ENCODE results near the gene RANBP1. TPM values are rescaled to one million over a fixed set of nuclear protein-coding genes. Genes with fewer than 3 reads are reported as not detected.

RANBP1 gene
- total and polyA plus RNA-seq, 7 donors = 32.2 to 161 (median 52.1) TPM

DNA sequence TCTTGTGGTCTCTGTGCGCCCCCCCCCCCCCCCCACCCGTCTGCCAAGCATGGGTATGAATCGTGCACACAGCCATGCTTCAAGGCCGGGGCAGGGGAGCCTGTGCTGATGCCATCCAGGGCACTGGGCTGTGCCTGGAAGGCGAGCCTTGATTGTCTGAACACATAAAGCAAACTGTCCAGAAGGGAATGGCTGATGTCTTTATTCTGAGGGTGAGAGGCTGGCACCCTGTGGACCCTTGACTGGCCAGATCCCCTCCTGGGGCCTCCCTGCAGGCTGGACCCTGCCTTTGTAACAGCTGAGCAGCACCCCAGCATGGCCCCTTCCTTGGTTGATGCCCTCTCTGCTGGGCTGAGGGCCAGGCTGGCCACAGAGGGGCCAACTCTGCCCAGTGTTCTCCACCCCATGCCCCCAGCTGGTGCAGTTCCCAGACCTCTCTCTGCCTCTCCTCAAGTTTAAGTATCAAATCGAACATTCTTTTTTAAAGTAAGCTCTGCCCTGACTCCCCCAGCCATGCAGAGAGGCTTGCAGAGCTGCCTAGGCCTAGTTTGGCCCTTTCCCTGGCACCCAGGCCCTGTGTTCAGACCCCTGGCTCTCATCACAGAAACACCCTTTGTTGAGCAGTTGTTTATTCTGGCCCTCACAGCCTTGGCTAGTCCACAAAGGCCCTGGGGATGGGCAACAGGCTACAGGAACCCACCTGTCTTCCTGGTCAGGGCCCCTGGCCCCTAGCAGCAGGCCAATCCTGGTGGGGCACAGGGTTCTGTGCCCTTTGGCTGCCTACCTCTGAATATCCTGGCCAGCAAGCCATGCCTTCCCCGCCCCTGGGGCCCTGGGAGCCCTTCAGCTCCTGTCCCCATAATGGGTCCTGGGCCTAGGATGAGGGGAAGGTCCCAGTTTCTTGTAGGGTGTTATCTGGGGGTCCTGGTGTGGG lies 3.9 kb upstream of the RANBP1 start:
- no peak for ATAC-seq
- 50 to 59% (median 51%) methylated on average over 6 to 7 of the region's 7 CpGs for WGBS, 3 donors
- peak; percentile 8 to 45 for DNase-seq
- intact Hi-C loops (cut with DNase I) = no loop called here
- Histone ChIP-seq H3K4me3 (no peak overlapping the region), H3K4me1 (peaks cover 19% of the 10 kb centered on the region), H3K27ac (peak overlapping the region; percentile 31), H3K9me3 (no peaks in the 10 kb centered on the region), H3K27me3 (ENCODE audit: insufficient read depth in 3 of 3, low read length in 2 of 3) (no peaks in the 10 kb centered on the region), H3K36me3 (ENCODE audit: insufficient read depth in 1 of 2, low read depth in 1 of 2) (peaks cover 5 to 88% of the 10 kb centered on the region in 2 donors)
- TF ChIP-seq, protein P1, sequence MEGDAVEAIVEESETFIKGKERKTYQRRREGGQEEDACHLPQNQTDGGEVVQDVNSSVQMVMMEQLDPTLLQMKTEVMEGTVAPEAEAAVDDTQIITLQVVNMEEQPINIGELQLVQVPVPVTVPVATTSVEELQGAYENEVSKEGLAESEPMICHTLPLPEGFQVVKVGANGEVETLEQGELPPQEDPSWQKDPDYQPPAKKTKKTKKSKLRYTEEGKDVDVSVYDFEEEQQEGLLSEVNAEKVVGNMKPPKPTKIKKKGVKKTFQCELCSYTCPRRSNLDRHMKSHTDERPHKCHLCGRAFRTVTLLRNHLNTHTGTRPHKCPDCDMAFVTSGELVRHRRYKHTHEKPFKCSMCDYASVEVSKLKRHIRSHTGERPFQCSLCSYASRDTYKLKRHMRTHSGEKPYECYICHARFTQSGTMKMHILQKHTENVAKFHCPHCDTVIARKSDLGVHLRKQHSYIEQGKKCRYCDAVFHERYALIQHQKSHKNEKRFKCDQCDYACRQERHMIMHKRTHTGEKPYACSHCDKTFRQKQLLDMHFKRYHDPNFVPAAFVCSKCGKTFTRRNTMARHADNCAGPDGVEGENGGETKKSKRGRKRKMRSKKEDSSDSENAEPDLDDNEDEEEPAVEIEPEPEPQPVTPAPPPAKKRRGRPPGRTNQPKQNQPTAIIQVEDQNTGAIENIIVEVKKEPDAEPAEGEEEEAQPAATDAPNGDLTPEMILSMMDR (IDR thresholded peaks at IDR 0.05) = no peak

DNA sequence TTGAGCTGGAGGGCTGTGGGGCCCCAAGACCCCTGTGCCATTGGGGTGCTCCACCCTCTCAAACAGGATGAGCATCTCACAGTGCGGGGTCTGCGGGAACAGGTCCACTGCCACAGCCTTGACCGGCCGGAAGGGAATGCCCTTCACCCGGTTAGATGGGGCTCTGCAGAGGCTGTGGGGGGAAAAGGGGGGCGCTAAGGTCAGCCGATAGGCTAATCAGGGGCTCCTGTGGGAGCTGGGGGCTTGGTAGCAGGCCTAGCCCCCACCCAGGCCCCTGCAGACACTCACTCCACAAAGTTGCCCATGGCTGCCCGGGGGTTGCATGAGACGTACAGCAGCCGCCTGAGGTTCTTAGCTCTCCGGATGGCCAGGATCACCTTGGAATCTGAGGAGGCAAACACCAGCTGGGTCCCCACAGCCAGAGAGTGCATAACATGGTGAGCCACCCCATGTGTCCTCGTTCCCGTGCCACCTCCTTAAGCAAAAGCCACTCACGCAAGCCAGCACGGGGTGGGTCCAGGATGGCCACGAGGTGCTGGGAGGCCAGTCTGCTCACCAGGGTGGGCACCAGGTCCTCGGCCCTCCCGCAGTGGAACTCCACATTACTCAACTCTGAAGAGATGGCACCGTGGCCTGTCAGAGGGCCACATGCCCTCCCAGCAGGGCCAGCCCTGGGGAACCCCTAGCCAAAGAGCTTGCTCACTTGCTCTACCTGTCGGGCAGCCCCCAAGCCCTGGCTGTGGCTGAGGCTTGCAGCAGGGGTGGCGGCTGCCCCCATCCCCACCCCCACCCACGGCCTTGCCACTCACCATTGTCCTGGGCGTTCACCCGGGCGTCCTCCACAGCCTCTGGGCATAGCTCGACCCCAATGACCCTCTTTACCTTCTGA lies 3.0 kb upstream of the RANBP1 start:
- Histone ChIP-seq H3K9me3 (no peaks in the 10 kb centered on the region), H3K27me3 (ENCODE audit: insufficient read depth in 3 of 3, low read length in 2 of 3) (no peaks in the 10 kb centered on the region), H3K36me3 (ENCODE audit: insufficient read depth in 1 of 2, low read depth in 1 of 2) (peaks cover 5 to 79% of the 10 kb centered on the region in 2 donors), H3K27ac (no peak overlapping the region), H3K4me1 (peaks cover 14% of the 10 kb centered on the region), H3K4me3 (no peak overlapping the region)
- 77 to 87% (median 77%) methylated on average over 26 of the region's 26 CpGs for WGBS, 3 donors
- DNase-seq (peak; percentile 12 to 54), ATAC-seq (no peak)
- intact Hi-C loops (cut with DNase I) = no loop called here
- TF ChIP-seq, protein P1 (IDR thresholded peaks at IDR 0.05) = no peak

DNA sequence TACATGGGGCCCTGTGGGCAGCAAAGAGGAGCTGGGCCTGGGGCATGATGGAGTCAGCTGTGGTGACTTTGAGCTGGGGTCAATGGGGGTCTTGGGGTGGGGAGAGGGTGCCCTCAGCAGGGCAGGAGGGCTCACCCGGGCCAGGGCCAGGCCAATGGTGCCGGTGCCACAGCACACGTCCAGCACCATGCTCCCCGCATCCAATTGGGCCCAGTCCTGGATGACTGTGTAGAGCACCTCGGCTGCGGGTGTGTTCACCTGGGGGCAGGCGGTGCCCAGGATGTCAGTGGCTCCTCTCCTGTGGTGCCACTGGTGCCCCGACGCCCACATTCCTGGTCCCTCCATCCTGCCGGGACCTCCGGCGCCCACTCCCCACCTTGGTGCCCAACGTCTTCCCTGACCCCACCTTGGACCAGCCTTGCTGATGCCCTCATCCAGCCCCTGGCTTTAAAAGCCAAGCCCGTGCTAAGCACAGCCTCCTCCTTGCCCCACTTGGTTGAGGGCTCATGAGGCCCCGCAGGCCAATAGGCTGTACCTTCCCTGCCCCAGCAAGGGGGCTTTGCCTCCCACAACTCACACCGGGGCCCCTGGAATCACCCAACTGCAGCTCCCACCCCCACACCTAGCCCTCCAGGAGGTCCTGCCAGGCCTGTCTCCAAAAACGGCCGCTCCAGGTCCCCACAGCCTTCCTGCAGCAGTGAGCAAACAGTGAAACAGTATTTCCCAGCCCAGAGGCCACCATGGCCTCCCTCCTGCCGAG lies 2.2 kb upstream of the RANBP1 start:
- Histone ChIP-seq H3K9me3 (no peaks in the 10 kb centered on the region), H3K4me3 (no peak overlapping the region), H3K27ac (no peak overlapping the region), H3K27me3 (ENCODE audit: insufficient read depth in 3 of 3, low read length in 2 of 3) (no peaks in the 10 kb centered on the region), H3K36me3 (ENCODE audit: insufficient read depth in 1 of 2, low read depth in 1 of 2) (peaks cover 5 to 70% of the 10 kb centered on the region in 2 donors), H3K4me1 (peaks cover 22% of the 10 kb centered on the region)
- intact Hi-C loops (cut with DNase I) = no loop called here
- TF ChIP-seq, protein P1 (IDR thresholded peaks at IDR 0.05) = no peak
- WGBS, 3 donors = 85 to 90% (median 89%) methylated on average over 17 to 19 of the region's 19 CpGs
- ATAC-seq (no peak), DNase-seq (peak; percentile 13 to 47)

Measured in psoas muscle (tissue), 8 donors.